BLaER1 treated with 17β-estradiol and CSF1 and Interleukin-3, amounts not matched to agents 10 nM and 100 nM (cell line): ENCODE data around the gene NCAPH2.

Source experiments
- H3K27ac ChIP-seq, 11 experiments: shearing (Covaris generic); formaldehyde crosslinking; 2 replicates each; pipeline ENCODE4 v1.8.1; 2022
- H3K27me3 ChIP-seq, 11 experiments: shearing (Covaris generic); formaldehyde crosslinking; 2 replicates each; pipeline ENCODE4 v1.8.1; 2022
- H3K36me3 ChIP-seq, 11 experiments: shearing (Covaris generic); formaldehyde crosslinking; 2 replicates each; pipeline ENCODE4 v1.8.1; 2022
- H3K4me1 ChIP-seq, 10 experiments: shearing (Covaris generic); formaldehyde crosslinking; 2 replicates each; pipeline ENCODE4 v1.8.1; 2022
- H3K4me2 ChIP-seq, 11 experiments: shearing (Covaris generic); formaldehyde crosslinking; 2 replicates each; pipeline ENCODE4 v1.8.1; 2022
- H3K4me3 ChIP-seq, 10 experiments: shearing (Covaris generic); formaldehyde crosslinking; 2 replicates each; pipeline ENCODE4 v1.8.1; 2022
- H3K9ac ChIP-seq, 11 experiments: shearing (Covaris generic); formaldehyde crosslinking; 2 replicates each; pipeline ENCODE4 v1.8.1; 2022
- H3K9me3 ChIP-seq, 11 experiments: shearing (Covaris generic); formaldehyde crosslinking; replicated peaks in 1 of 11; 2 replicates each; pipeline ENCODE4 v1.8.1; 2022
- H4K20me1 ChIP-seq, 11 experiments: shearing (Covaris generic); formaldehyde crosslinking; 2 replicates each; pipeline ENCODE4 v1.8.1; 2022
- Cebpa-rat ChIP-seq, 11 experiments: shearing (Covaris generic); IDR thresholded peaks; 2 replicates each; pipeline ENCODE4 v1.8.1; 2022

The NCAPH2 gene

DNA sequence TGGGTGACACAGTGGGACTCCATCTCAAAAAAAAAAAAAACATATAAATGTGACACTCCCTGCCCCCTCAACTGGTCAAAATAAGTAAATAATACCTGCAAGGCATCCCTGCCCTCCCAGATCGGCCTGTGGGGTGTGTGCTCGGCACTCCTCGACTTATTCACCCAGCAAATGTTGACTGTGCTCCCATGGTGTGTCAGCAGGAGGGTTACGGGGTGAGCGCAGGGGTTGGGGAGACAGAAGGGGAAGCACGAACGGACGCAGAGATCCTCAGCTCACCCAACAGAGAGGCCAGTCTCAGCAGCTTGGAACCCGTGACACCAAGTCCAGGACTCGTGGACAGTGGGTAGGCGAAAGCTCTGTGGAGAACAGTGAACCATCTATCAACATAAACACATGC lies 28.3 kb upstream of the NCAPH2 start:
- H3K27ac ChIP-seq: no peak overlapping the region
- H3K4me1 ChIP-seq: peaks cover 40 to 88% (median 79%) of the 10 kb centered on the region in 10 experiments
- H3K9ac ChIP-seq: no peak overlapping the region
- no peaks in the 10 kb centered on the region; a peak in 3 of 22 replicates for H3K9me3 ChIP-seq
- peaks cover 0 to 26% (median 10%) of the 10 kb centered on the region in 11 experiments; a peak in 12 of 22 replicates for H4K20me1 ChIP-seq
- H3K36me3 ChIP-seq: no peaks in the 10 kb centered on the region
- peaks cover 23 to 49% (median 35%) of the 10 kb centered on the region in 11 experiments for H3K27me3 ChIP-seq
- H3K4me3 ChIP-seq: no peak overlapping the region
- H3K4me2 ChIP-seq: no peak overlapping the region
- TF ChIP-seq Cebpa-rat (IDR thresholded peaks at IDR 0.05): no peak

DNA sequence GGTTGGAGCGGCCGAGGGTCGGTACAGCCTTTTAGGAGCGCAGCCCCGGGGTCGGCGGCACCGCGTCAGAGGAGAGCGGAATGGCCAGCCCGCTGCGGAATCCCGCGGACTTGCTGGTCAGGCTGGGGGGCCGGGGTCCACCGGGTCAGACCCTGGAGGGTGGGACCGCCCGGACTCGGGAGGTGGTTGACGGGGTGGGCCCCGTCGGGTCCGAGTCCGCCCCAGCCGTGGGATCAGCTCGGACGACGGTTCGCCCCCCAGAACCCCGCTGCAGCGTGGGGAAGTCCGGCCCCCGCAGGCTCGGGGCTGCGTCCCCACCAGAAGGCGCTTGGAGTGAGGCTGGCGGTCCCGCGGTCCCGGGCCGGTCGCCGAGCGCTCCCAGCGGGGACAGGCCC lies 27.0 kb upstream of the NCAPH2 start:
- H4K20me1 ChIP-seq: peaks cover 0 to 36% (median 10%) of the 10 kb centered on the region in 11 experiments; a peak in 12 of 22 replicates
- H3K27ac ChIP-seq: peak overlapping the region in 3 of 11 experiments; percentile 28 to 84 (median 72); a peak in 3 of 22 replicates
- no peaks in the 10 kb centered on the region; a peak in 3 of 22 replicates for H3K9me3 ChIP-seq
- H3K27me3 ChIP-seq: peaks cover 23 to 49% (median 35%) of the 10 kb centered on the region in 11 experiments
- H3K4me3 ChIP-seq: peak overlapping the region; percentile 56 to 73 (median 64); a peak in 19 of 20 replicates
- peaks cover 35 to 88% (median 80%) of the 10 kb centered on the region in 10 experiments for H3K4me1 ChIP-seq
- no peaks in the 10 kb centered on the region for H3K36me3 ChIP-seq
- H3K4me2 ChIP-seq: peak overlapping the region; percentile 85 to 99 (median 93)
- TF ChIP-seq Cebpa-rat (IDR thresholded peaks at IDR 0.05): no peak
- H3K9ac ChIP-seq: peak overlapping the region in 10 of 11 experiments; percentile 12 to 87 (median 75); a peak in 16 of 22 replicates

DNA sequence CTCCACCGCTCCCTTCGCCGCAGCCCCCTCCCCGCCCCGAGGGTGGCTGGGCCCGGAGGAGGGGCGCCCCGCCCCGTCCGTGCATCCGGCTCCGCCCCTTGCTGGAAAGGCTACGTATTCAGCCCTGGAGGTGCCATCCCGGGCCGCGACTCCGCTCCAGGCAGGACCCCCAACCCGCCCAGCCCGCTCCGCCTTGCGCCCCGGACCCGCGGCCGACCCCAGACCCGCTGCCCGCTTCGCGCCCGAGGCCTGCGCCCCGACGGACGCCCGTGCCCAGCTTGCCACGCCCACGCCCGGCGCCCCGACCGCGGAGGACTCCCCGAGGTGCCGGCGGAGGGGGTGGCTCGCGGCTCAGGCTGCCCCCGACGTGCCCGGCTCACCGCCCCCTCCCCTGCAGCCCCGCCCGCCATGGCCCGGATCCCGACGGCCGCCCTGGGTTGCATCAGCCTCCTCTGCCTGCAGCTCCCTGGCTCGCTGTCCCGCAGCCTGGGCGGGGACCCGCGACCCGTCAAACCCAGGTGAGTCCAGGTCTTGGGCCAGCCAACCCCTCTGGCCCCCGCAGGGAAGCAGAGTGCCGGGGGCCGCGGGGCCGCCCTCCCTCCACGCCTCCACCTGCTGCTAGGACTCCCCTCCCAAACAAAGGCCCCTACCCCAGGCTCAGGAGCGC lies 26.5 kb upstream of the NCAPH2 start, which contains the start of gene ADM2:
Gene ADM2 (plus strand): TSS at position 104 of the 667 bp plus-strand sequence. CDS start 305 bp downstream, at position 409.
- peak within 1 kb of the TSS; percentile 56 to 73 (median 64) for H3K4me3 ChIP-seq
- H3K27ac ChIP-seq: peak within 1 kb of the TSS; percentile 28 to 84 (median 59); a peak in 19 of 22 replicates

DNA sequence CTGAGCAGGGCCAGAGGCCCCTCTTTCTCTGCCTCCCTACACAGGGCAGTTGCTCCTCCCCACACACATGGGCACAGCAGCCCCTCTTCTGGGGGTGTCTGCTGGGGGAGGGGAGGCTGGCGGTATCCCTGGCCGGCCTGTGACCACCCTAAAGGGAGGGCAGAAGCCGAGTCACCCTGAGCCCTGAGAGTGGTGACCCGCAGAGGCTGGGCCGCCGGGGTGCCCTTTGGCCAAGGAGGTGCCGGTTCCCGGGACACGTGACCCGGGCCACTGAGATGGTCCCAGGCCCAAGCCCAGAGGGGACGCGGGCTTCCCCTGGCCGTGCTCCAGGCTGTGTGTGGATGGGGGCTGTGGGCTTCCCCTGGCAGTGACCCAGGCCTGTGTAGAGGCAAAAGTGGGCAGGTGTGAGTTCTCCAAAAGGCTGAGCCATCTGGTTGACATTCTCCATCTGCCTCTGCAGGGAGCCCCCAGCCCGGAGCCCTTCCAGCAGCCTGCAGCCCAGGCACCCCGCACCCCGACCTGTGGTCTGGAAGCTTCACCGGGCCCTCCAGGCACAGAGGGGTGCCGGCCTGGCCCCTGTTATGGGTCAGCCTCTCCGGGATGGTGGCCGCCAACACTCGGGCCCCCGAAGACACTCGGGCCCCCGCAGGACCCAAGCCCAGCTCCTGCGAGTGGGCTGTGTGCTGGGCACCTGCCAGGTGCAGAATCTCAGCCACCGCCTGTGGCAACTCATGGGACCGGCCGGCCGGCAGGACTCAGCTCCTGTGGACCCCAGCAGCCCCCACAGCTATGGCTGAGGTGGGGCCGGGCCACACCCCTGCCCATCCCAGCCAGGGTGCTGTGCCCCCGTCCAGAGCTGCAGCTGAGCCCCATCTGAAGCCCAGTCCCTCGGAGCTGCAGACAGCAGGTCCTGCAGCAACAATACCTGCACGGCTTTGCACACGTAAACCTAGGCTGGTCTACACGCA lies 25.6 kb upstream of the NCAPH2 start:
- Histone ChIP-seq H3K9ac (peak overlapping the region; percentile 12 to 87 (median 73)), H3K4me1 (peaks cover 33 to 85% (median 77%) of the 10 kb centered on the region in 10 experiments), H3K4me2 (peak overlapping the region; percentile 85 to 99 (median 93)), H3K36me3 (no peaks in the 10 kb centered on the region), H3K27me3 (peaks cover 23 to 49% (median 35%) of the 10 kb centered on the region in 11 experiments), H3K27ac (peak overlapping the region; percentile 28 to 84 (median 59); a peak in 19 of 22 replicates), H3K4me3 (peak overlapping the region; percentile 56 to 73 (median 64)), H4K20me1 (peaks cover 0 to 36% (median 10%) of the 10 kb centered on the region in 11 experiments; a peak in 12 of 22 replicates), H3K9me3 (no peaks in the 10 kb centered on the region; a peak in 3 of 22 replicates)
- no peak for TF ChIP-seq Cebpa-rat (IDR thresholded peaks at IDR 0.05)

More for the DNA sequence above, 26.5 kb upstream of the NCAPH2 start, which contains the start of gene ADM2:
- Histone ChIP-seq H3K9ac (peak within 1 kb of the TSS; percentile 12 to 87 (median 73)), H3K4me2 (peak within 1 kb of the TSS; percentile 85 to 99 (median 93)), H3K36me3 (no peaks in the 10 kb centered on the region), H4K20me1 (peaks cover 0 to 38% (median 10%) of the 10 kb centered on the region in 11 experiments; a peak in 12 of 22 replicates), H3K4me1 (peaks cover 33 to 85% (median 77%) of the 10 kb centered on the region in 10 experiments), H3K27me3 (peaks cover 23 to 49% (median 35%) of the 10 kb centered on the region in 11 experiments), H3K9me3 (no peaks in the 10 kb centered on the region; a peak in 3 of 22 replicates)
- TF ChIP-seq Cebpa-rat (IDR thresholded peaks at IDR 0.05): no peak

DNA sequence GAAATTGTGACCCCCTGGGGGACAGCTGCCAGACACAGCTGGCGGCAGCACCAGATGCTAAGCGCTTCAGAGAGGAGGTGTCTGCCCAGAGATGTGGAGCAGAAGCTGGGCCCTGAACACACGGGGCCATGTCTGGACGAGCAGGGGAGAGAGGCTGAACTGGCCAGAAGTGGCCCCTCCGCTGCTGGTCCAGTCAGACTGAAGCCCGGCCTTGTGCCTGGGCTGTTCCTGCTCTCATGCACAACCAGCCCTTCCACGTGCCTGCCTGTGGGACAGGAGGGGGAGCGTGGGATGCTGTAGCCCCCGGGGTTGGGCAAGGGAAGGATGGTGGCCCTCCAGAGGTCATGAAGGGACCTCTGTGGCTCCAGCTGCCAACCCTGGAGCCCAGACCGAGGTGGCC lies 24.9 kb upstream of the NCAPH2 start:
- Histone ChIP-seq H3K9ac (peak overlapping the region in 6 of 11 experiments; percentile 1 to 87 (median 82); a peak in 7 of 22 replicates), H3K4me2 (peak overlapping the region; percentile 85 to 99 (median 93)), H3K9me3 (no peaks in the 10 kb centered on the region; a peak in 3 of 22 replicates), H3K36me3 (no peaks in the 10 kb centered on the region), H3K27ac (no peak overlapping the region), H4K20me1 (peaks cover 0 to 36% (median 10%) of the 10 kb centered on the region in 11 experiments; a peak in 11 of 22 replicates), H3K4me3 (peak overlapping the region in 2 of 10 experiments; percentile 71 to 72; a peak in 3 of 20 replicates), H3K27me3 (peaks cover 23 to 49% (median 35%) of the 10 kb centered on the region in 11 experiments), H3K4me1 (peaks cover 38 to 85% (median 77%) of the 10 kb centered on the region in 10 experiments)
- TF ChIP-seq Cebpa-rat (IDR thresholded peaks at IDR 0.05): no peak

DNA sequence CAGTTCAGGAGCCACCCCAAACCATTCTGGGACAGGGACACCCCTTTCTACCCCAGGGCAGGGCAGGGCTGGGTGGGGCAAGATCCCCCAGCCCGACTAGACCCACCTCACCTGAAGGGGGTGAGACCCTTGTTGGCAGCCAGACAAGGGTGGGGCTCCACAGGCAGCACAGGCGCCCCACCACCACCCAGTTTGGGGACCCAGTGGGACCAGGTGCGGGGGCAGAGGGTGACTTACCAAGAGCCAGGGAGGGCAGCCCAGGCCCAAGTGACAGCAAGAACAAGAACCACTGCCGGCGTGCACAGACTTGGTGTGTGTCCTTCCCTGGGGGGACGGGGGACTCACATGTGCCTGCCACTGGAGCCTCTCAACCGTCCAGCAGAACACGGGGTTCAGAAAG lies 24.5 kb upstream of the NCAPH2 start:
- H3K4me3 ChIP-seq: no peak overlapping the region

DNA sequence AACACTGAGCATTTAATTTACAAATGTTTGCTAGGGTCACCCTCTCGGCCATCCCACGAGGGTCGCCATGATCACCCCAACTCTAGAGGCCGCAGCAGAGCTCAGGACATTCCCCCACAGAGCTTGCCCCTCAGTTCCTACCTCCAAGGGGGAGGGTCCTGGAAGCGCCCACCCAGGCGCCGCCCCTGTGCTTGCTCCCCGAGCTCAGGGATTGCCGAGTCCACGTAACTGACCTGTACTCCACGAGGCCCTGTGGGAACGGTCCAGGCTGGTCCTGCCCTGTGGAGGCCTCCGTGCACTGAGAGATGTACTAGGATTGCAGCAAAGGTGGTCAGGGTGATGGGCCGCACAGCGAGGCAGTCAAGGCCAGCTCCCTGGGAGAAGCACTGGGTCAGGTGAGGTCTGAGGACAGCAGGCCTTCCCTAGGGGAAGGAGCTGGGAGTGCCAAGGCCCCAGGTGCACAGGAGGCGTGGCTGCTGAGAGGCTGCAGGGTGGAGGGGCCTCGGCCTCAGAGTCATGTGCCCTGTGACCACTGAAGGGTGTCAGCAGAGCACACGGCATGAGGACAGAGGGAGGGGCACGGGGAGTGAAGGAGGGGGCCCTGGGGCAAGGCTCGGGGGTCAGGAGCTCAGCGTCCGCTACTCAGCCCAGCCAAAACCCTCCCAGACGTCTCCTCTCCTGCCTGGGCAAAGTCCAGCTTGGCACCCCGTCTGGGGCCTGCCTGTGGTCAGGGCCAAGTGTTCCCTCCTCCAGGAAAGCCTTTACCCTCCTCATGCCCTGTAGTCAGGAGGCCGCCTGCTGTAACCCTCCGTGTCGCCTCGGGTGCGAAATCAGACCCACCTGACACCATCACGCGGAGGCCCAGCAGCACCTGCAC lies 23.8 kb upstream of the NCAPH2 start:
- no peak for TF ChIP-seq Cebpa-rat (IDR thresholded peaks at IDR 0.05)
- H3K9me3 ChIP-seq: no peaks in the 10 kb centered on the region; a peak in 3 of 22 replicates
- peak overlapping the region; percentile 18 to 99 (median 93); a peak in 19 of 22 replicates for H3K4me2 ChIP-seq
- H3K27me3 ChIP-seq: peaks cover 23 to 42% (median 35%) of the 10 kb centered on the region in 11 experiments
- peak overlapping the region in 4 of 11 experiments; percentile 3 to 29 (median 15); a peak in 1 of 22 replicates for H3K9ac ChIP-seq
- H3K27ac ChIP-seq: no peak overlapping the region
- H3K4me1 ChIP-seq: peaks cover 38 to 78% (median 68%) of the 10 kb centered on the region in 10 experiments
- H4K20me1 ChIP-seq: peaks cover 0 to 36% (median 10%) of the 10 kb centered on the region in 11 experiments; a peak in 11 of 22 replicates
- no peaks in the 10 kb centered on the region for H3K36me3 ChIP-seq
- H3K4me3 ChIP-seq: no peak overlapping the region

More for the DNA sequence above, 24.5 kb upstream of the NCAPH2 start:
- Histone ChIP-seq H3K4me2 (peak overlapping the region; percentile 85 to 99 (median 93); a peak in 20 of 22 replicates), H3K9me3 (no peaks in the 10 kb centered on the region; a peak in 3 of 22 replicates), H4K20me1 (peaks cover 0 to 36% (median 10%) of the 10 kb centered on the region in 11 experiments; a peak in 11 of 22 replicates), H3K27me3 (peaks cover 23 to 48% (median 35%) of the 10 kb centered on the region in 11 experiments), H3K4me1 (peaks cover 38 to 82% (median 73%) of the 10 kb centered on the region in 10 experiments), H3K9ac (peak overlapping the region in 4 of 11 experiments; percentile 1 to 87 (median 15); a peak in 3 of 22 replicates), H3K36me3 (no peaks in the 10 kb centered on the region), H3K27ac (no peak overlapping the region)
- TF ChIP-seq Cebpa-rat (IDR thresholded peaks at IDR 0.05): no peak
